ENCODE measurements around the gene RNF166.

GRCh38 chr16:88706229-88706964 is at the start of gene RNF166, which contains the start of gene CTU2:
- TF ChIP-seq CTCF (IDR thresholded peaks at IDR 0.05), result no peak
- TF ChIP-seq REST (IDR thresholded peaks at IDR 0.05; ENCODE audit: insufficient read depth in 1 of 2, low read depth in 2 of 2, low read length in 1 of 2), result no peak
